ENCODE data around the gene CHSY1.

DNA sequence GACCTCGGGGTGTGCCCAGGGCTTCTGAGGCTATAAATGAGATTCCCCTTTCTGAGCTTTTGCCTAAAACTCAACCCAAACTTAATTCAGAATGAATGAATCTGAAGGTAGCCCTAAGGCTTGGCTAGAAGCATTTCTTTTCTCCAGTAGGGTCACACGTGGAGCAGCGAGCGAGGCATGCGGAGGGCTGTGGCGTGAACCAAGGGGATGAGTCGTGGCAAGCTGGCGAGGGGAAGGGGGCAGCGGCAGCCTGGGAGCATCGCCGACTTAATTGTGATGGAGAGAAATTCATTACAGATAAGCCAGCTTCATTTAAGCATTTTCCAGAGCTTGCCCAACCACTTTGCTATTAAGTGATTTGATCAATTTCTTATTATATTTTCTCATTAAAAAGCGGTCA is 79.9 kb downstream of the CHSY1 start:
- no peak for TF ChIP-seq POLR2A (IDR thresholded peaks at IDR 0.05)
- TF ChIP-seq, protein P1, sequence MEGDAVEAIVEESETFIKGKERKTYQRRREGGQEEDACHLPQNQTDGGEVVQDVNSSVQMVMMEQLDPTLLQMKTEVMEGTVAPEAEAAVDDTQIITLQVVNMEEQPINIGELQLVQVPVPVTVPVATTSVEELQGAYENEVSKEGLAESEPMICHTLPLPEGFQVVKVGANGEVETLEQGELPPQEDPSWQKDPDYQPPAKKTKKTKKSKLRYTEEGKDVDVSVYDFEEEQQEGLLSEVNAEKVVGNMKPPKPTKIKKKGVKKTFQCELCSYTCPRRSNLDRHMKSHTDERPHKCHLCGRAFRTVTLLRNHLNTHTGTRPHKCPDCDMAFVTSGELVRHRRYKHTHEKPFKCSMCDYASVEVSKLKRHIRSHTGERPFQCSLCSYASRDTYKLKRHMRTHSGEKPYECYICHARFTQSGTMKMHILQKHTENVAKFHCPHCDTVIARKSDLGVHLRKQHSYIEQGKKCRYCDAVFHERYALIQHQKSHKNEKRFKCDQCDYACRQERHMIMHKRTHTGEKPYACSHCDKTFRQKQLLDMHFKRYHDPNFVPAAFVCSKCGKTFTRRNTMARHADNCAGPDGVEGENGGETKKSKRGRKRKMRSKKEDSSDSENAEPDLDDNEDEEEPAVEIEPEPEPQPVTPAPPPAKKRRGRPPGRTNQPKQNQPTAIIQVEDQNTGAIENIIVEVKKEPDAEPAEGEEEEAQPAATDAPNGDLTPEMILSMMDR (IDR thresholded peaks at IDR 0.05), result no peak
